ENCODE measurements around the gene AGBL4. TPM values are rescaled to one million over a fixed set of nuclear protein-coding genes. Genes with fewer than 3 reads are reported as not detected.

Gene AGBL4
- total and polyA plus RNA-seq, 2 experiments from 2014 or later: not detected

DNA sequence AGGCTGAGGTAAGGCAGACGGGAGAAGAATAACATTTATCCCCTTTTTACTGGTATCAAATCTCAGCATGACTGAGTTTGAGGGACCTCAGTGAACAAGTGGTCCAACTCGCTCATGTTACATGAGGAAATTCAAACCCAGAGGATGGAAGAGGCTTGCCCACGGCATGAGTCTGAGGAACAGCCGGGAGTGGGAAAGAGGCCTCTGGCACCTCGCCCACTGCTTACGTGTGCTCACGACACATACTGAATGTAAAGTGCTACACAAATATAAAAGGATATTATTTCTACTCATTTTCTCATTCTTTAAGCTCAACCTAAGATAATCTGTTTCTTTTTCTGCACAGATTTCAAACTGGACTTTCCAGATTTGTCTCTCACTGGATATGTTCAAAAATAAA is 1261.8 kb downstream of the AGBL4 start:
- Histone ChIP-seq H3K27ac (no peak overlapping the region), H3K79me2 (ENCODE audit: insufficient read depth) (no peaks in the 10 kb centered on the region), H3K9me2 (ENCODE audit: insufficient read depth) (no peaks in the 10 kb centered on the region), H3K4me1 (ENCODE audit: insufficient read depth) (peaks cover 9% of the 10 kb centered on the region), H3K9ac (no peak overlapping the region), H3K27me3 (replicated peaks; ENCODE audit: insufficient read depth) (no peaks in the 10 kb centered on the region), H3K36me3 (ENCODE audit: low read depth) (no peaks in the 10 kb centered on the region), H2AFZ (no peak overlapping the region), H4K20me1 (ENCODE audit: insufficient read depth) (no peaks in the 10 kb centered on the region), H3F3A (ENCODE audit: insufficient read depth) (peaks cover 5% of the 10 kb centered on the region; the same call in 1 of the 2 replicates), H3K9me3 (ENCODE audit: low read depth) (no peaks in the 10 kb centered on the region), H3K4me3 (no peak overlapping the region), H3K4me2 (ENCODE audit: unreplicated experiment) (no peak overlapping the region)
- TF ChIP-seq EZH2phosphoT487 (IDR thresholded peaks at IDR 0.05; ENCODE audit: insufficient read depth, low read depth) (no peak), EZH2 (IDR thresholded peaks at IDR 0.05; ENCODE audit: insufficient read depth, poor library complexity, severe bottlenecking) (no peak)
- 9 to 14% methylated on average over 7 of the region's 7 CpGs for WGBS, 2 experiments (ENCODE audit: low coverage in 1 of 2, low lambda C conversion rate in 2 of 2, missing lambda C conversion rate in 2 of 2)
- in situ Hi-C loops (cut with MboI): no loop called here
- peak; percentile 37 for DNase-seq

DNA sequence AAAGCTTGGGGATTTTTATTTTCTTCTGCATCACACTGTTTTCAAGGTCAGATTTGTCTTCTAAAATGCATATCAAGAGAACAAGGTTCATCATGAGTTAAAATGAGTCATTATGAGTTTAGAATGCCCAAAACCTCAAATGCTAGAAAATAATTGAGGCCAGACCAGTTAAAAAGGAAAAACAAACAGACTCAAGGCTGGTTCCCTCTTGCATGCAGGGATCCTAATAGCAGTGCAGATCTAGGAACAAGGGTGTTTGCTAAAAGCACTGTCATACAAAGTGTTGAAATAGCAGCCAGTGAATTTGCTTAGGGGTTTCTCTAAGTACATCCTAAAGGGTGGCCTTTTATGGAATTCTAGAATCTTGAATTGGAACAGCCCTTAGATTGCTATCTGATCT is 1262.3 kb downstream of the AGBL4 start:
- H2AFZ ChIP-seq: no peak overlapping the region
- H3K4me2 ChIP-seq (ENCODE audit: unreplicated experiment): no peak overlapping the region
- in situ Hi-C loops (cut with MboI): no loop called here
- peaks cover 9% of the 10 kb centered on the region for H3K4me1 ChIP-seq (ENCODE audit: insufficient read depth)
- no peak overlapping the region for H3K4me3 ChIP-seq
- H3F3A ChIP-seq (ENCODE audit: insufficient read depth): peaks cover 5% of the 10 kb centered on the region; the same call in 1 of the 2 replicates
- no peaks in the 10 kb centered on the region for H3K9me3 ChIP-seq (ENCODE audit: low read depth)
- no peak overlapping the region for H3K9ac ChIP-seq
- no peak overlapping the region for H3K27ac ChIP-seq
- no peaks in the 10 kb centered on the region for H3K27me3 ChIP-seq (replicated peaks; ENCODE audit: insufficient read depth)
- H3K79me2 ChIP-seq (ENCODE audit: insufficient read depth): no peaks in the 10 kb centered on the region
- no peaks in the 10 kb centered on the region for H3K9me2 ChIP-seq (ENCODE audit: insufficient read depth)
- no peaks in the 10 kb centered on the region for H4K20me1 ChIP-seq (ENCODE audit: insufficient read depth)
- peak; percentile 53 for DNase-seq
- no peak for TF ChIP-seq EZH2phosphoT487 (IDR thresholded peaks at IDR 0.05; ENCODE audit: insufficient read depth, low read depth)
- TF ChIP-seq EZH2 (IDR thresholded peaks at IDR 0.05; ENCODE audit: insufficient read depth, poor library complexity, severe bottlenecking): no peak
- no peaks in the 10 kb centered on the region for H3K36me3 ChIP-seq (ENCODE audit: low read depth)

DNA sequence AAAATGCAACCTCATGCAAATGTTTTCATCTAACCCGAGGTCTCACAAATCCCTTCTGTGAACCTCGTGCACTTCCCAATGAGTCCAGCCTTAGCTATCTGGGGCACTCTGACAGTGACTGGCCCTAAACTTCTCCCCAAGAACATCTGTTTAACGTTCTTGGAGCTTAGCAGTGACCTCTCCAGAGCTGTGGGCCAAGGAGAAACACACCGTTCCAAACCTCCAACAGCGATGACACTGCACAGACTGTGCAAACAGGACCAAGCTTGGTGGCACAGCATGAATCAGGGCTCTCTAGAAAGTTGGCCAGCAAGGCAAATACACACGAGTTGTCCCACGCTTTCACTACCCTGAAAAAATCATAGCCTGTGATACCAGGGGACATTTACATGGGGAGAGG is 1262.9 kb downstream of the AGBL4 start:
- no peaks in the 10 kb centered on the region for H3K79me2 ChIP-seq (ENCODE audit: insufficient read depth)
- peaks cover 5% of the 10 kb centered on the region; the same call in 1 of the 2 replicates for H3F3A ChIP-seq (ENCODE audit: insufficient read depth)
- no peak overlapping the region for H3K4me2 ChIP-seq (ENCODE audit: unreplicated experiment)
- no peaks in the 10 kb centered on the region for H3K36me3 ChIP-seq (ENCODE audit: low read depth)
- no peaks in the 10 kb centered on the region for H3K9me2 ChIP-seq (ENCODE audit: insufficient read depth)
- H2AFZ ChIP-seq: no peak overlapping the region
- peaks cover 9% of the 10 kb centered on the region for H3K4me1 ChIP-seq (ENCODE audit: insufficient read depth)
- H3K4me3 ChIP-seq: no peak overlapping the region
- H4K20me1 ChIP-seq (ENCODE audit: insufficient read depth): no peaks in the 10 kb centered on the region
- H3K27me3 ChIP-seq (replicated peaks; ENCODE audit: insufficient read depth): no peaks in the 10 kb centered on the region
- H3K9ac ChIP-seq: no peak overlapping the region
- peak; percentile 28 for DNase-seq
- in situ Hi-C loops (cut with MboI): no loop called here
- WGBS, 2 experiments (ENCODE audit: low coverage in 1 of 2, low lambda C conversion rate in 2 of 2, missing lambda C conversion rate in 2 of 2): 4% methylated on average over 7 of the region's 7 CpGs
- no peak overlapping the region for H3K27ac ChIP-seq
- TF ChIP-seq EZH2 (IDR thresholded peaks at IDR 0.05; ENCODE audit: insufficient read depth, poor library complexity, severe bottlenecking) (no peak), EZH2phosphoT487 (IDR thresholded peaks at IDR 0.05; ENCODE audit: insufficient read depth, low read depth) (no peak)
- no peaks in the 10 kb centered on the region for H3K9me3 ChIP-seq (ENCODE audit: low read depth)

DNA sequence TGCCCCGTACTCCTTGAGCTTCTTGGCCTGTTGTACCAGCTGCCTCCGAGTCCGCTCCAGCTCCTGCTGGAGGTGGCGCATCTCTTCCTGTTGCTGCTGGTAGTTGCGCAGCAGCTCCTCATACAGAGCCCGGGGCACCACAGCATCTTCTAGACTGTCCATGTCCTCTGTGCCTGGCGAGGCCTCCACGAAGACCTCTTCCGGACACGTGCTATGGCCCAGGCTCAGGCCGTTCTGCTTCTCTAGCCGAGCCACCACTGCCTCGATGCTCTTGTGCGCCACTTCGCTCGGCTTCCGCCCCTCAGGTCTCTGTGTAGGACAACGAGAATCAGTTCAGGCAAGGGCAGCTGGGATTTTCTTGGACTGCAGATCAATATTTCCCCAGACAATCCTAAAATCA is 1264.8 kb downstream of the AGBL4 start:
- no peak for DNase-seq
- WGBS, 2 experiments (ENCODE audit: low coverage in 1 of 2, low lambda C conversion rate in 2 of 2, missing lambda C conversion rate in 2 of 2): 87 to 90% methylated on average over 18 of the region's 18 CpGs
- Histone ChIP-seq H4K20me1 (ENCODE audit: insufficient read depth) (no peaks in the 10 kb centered on the region), H3K36me3 (ENCODE audit: low read depth) (no peaks in the 10 kb centered on the region), H2AFZ (no peak overlapping the region), H3K9me2 (ENCODE audit: insufficient read depth) (no peaks in the 10 kb centered on the region), H3K27me3 (replicated peaks; ENCODE audit: insufficient read depth) (no peaks in the 10 kb centered on the region), H3K4me2 (ENCODE audit: unreplicated experiment) (no peak overlapping the region), H3K9ac (no peak overlapping the region), H3K9me3 (ENCODE audit: low read depth) (no peaks in the 10 kb centered on the region), H3K79me2 (ENCODE audit: insufficient read depth) (no peaks in the 10 kb centered on the region), H3F3A (ENCODE audit: insufficient read depth) (peaks cover 5% of the 10 kb centered on the region; the same call in 1 of the 2 replicates), H3K4me1 (ENCODE audit: insufficient read depth) (peaks cover 9% of the 10 kb centered on the region), H3K4me3 (no peak overlapping the region), H3K27ac (no peak overlapping the region)
- TF ChIP-seq EZH2phosphoT487 (IDR thresholded peaks at IDR 0.05; ENCODE audit: insufficient read depth, low read depth) (no peak), EZH2 (IDR thresholded peaks at IDR 0.05; ENCODE audit: insufficient read depth, poor library complexity, severe bottlenecking) (no peak)
- in situ Hi-C loops (cut with MboI): no loop called here

DNA sequence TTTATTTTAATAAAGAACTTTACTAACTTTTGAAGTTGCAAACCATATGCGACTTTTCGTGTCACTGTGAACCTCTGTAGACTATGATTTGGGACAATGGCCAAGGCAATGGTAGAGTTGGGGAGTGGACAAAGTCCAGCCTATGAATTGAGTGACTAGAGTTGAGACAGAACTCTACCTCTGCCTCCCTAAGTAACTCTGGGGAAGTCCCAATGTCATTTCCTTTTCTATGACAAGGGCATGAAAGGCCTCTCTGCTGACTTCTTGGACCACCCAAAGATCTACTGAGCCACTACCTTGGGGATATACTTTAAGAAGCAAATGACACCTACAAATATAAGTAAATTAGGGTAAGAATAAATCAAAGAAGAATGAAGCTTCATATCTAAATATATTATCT is 1266.4 kb downstream of the AGBL4 start:
- no peaks in the 10 kb centered on the region for H3K79me2 ChIP-seq (ENCODE audit: insufficient read depth)
- H3K4me3 ChIP-seq: no peak overlapping the region
- peaks cover 4% of the 10 kb centered on the region; the same call in 1 of the 2 replicates for H3F3A ChIP-seq (ENCODE audit: insufficient read depth)
- H3K4me1 ChIP-seq (ENCODE audit: insufficient read depth): peaks cover 9% of the 10 kb centered on the region
- H4K20me1 ChIP-seq (ENCODE audit: insufficient read depth): no peaks in the 10 kb centered on the region
- H3K9me3 ChIP-seq (ENCODE audit: low read depth): no peaks in the 10 kb centered on the region
- TF ChIP-seq EZH2 (IDR thresholded peaks at IDR 0.05; ENCODE audit: insufficient read depth, poor library complexity, severe bottlenecking) (no peak), EZH2phosphoT487 (IDR thresholded peaks at IDR 0.05; ENCODE audit: insufficient read depth, low read depth) (no peak)
- in situ Hi-C loops (cut with MboI): no loop called here
- no peak overlapping the region for H3K4me2 ChIP-seq (ENCODE audit: unreplicated experiment)
- H3K27me3 ChIP-seq (replicated peaks; ENCODE audit: insufficient read depth): no peaks in the 10 kb centered on the region
- no peak overlapping the region for H2AFZ ChIP-seq
- no peak overlapping the region for H3K27ac ChIP-seq
- no peaks in the 10 kb centered on the region for H3K9me2 ChIP-seq (ENCODE audit: insufficient read depth)
- no peak for DNase-seq
- no peak overlapping the region for H3K9ac ChIP-seq
- WGBS, 2 experiments (ENCODE audit: low coverage in 1 of 2, low lambda C conversion rate in 2 of 2, missing lambda C conversion rate in 2 of 2): 61 to 67% methylated on average over 2 of the region's 2 CpGs
- H3K36me3 ChIP-seq (ENCODE audit: low read depth): no peaks in the 10 kb centered on the region

Measured in GM23248 (cell line).